SK-N-SH (cell line): Measurements from ENCODE around the gene GSK3B. TPM values are rescaled to one million over a fixed set of nuclear protein-coding genes. Genes with fewer than 3 reads are reported as not detected.

Experiments used
- CTCF ChIA-PET: fragments of 300-600, 350-600 bp; formaldehyde crosslinking; extraction: SDS; loops from one replicate; lab custom pipeline; 2021; lab: Yijun Ruan, JAX
- POLR2A ChIA-PET: fragments of 350-600 bp; sonication (Branson Sonifier 250); formaldehyde crosslinking; extraction: SDS; loops from one replicate; lab custom pipeline; 2020; ENCODE audit warnings: antibody characterized with exemption, inconsistent platforms; lab: Yijun Ruan, JAX
- DNase-seq: peaks from one replicate; pipeline ENCODE4 v3.0.0; 2012
- H2AFZ ChIP-seq: fragments of 200-600 bp; sonication (generic); 2 replicates; pipeline ENCODE4 v1.8.1; 2016; ENCODE audit warnings: antibody characterized with exemption, mild to moderate bottlenecking, low read depth
- H3F3A ChIP-seq: fragments of 200-600 bp; sonication (generic); replicated peaks from 2 replicates; pipeline ENCODE3; 2016; ENCODE audit warnings: antibody characterized with exemption, mild to moderate bottlenecking; ENCODE audit not compliant: insufficient read depth
- H3K27ac ChIP-seq, 2 experiments: fragments of 200-500 bp in 1 of 2; fragments of 200-600 bp in 1 of 2; sonication (Bioruptor generic) in 1 of 2; sonication (generic), shearing (Covaris generic) in 1 of 2; 2 replicates each; pipeline versions ENCODE4 v1.5.1 to v1.6.1; 2014 to 2016; ENCODE audit warnings: low read depth in 2 of 2, inconsistent platforms in 1 of 2, low read length in 1 of 2, mild to moderate bottlenecking in 1 of 2, mixed read lengths in 1 of 2
- H3K27me3 ChIP-seq: fragments of 200-600 bp; sonication (generic), shearing (Covaris generic); 2 replicates; pipeline ENCODE4 v1.6.1; 2016; ENCODE audit warnings: mixed run types; ENCODE audit not compliant: insufficient read depth
- H3K36me3 ChIP-seq, 2 experiments: fragments of 200-500 bp in 1 of 2; fragments of 200-600 bp in 1 of 2; sonication (Bioruptor generic) in 1 of 2; sonication (generic) in 1 of 2; replicated peaks in 1 of 2; 2 replicates each; pipeline versions ENCODE3 to v1.5.1; 2014 to 2016; ENCODE audit warnings: low read length in 1 of 2, mild to moderate bottlenecking in 1 of 2; ENCODE audit not compliant: insufficient read depth in 2 of 2, control insufficient read depth in 1 of 2
- H3K4me1 ChIP-seq, 2 experiments: fragments of 200-500 bp in 1 of 2; fragments of 200-600 bp in 1 of 2; sonication (Bioruptor generic) in 1 of 2; sonication (generic), shearing (Covaris generic) in 1 of 2; 2 replicates each; pipeline versions ENCODE4 v1.5.1 to v1.6.1; 2014 to 2016; ENCODE audit warnings: low read depth in 1 of 2, low read length in 1 of 2, mixed run types in 1 of 2; ENCODE audit not compliant: insufficient read depth in 2 of 2, control insufficient read depth in 1 of 2
- H3K4me2 ChIP-seq: fragments of 200-600 bp; sonication (generic), shearing (Covaris generic); 2 replicates; pipeline ENCODE4 v1.6.1; 2017; ENCODE audit warnings: mixed run types
- H3K4me3 ChIP-seq, 2 experiments: fragments of 200-500 bp in 1 of 2; fragments of 200-600 bp in 1 of 2; sonication (Bioruptor generic) in 1 of 2; sonication (generic), shearing (Covaris generic) in 1 of 2; 2 replicates each; pipeline versions ENCODE4 v1.5.1 to v1.8.1; 2014 to 2016; ENCODE audit warnings: low read depth in 2 of 2, inconsistent platforms in 1 of 2, low read length in 1 of 2, mild to moderate bottlenecking in 1 of 2, mixed read lengths in 1 of 2, moderate library complexity in 1 of 2
- H3K79me2 ChIP-seq: fragments of 200-600 bp; sonication (generic); 2 replicates; pipeline ENCODE4 v1.8.1; 2017; ENCODE audit warnings: mild to moderate bottlenecking; ENCODE audit not compliant: insufficient read depth
- H3K9ac ChIP-seq: fragments of 200-600 bp; sonication (generic); 2 replicates; pipeline ENCODE4 v1.6.1; 2017; ENCODE audit warnings: mixed run types
- H3K9me2 ChIP-seq: fragments of 200-600 bp; sonication (generic); 2 replicates; pipeline ENCODE4 v1.6.1; 2017; ENCODE audit warnings: mixed run types
- H3K9me3 ChIP-seq: fragments of 200-600 bp; sonication (generic); 2 replicates; pipeline ENCODE4 v1.6.1; 2017; ENCODE audit warnings: mixed run types, mild to moderate bottlenecking, moderate library complexity
- H4K20me1 ChIP-seq: fragments of 200-600 bp; sonication (generic); 2 replicates; pipeline ENCODE4 v1.6.1; 2017; ENCODE audit warnings: mild to moderate bottlenecking, mixed run types; ENCODE audit not compliant: insufficient read depth
- ELF1 ChIP-seq: IDR thresholded peaks from 2 replicates; pipeline ENCODE4 v1.4.0; 2012
- EP300 ChIP-seq, 2 experiments: IDR thresholded peaks; 2 replicates each; pipeline versions ENCODE4 v1.4.0 to v1.6.1; 2012; ENCODE audit warnings: borderline replicate concordance in 1 of 2, low read depth in 1 of 2, low read length in 1 of 2
- EZH2phosphoT487 ChIP-seq: fragments of 200-600 bp; sonication (generic); IDR thresholded peaks from 2 replicates; pipeline ENCODE4 v1.6.1; 2017; ENCODE audit warnings: low read depth, mixed run types, mild to moderate bottlenecking, antibody characterized with exemption, moderate library complexity, borderline replicate concordance
- FOSL2 ChIP-seq: IDR thresholded peaks from 2 replicates; pipeline ENCODE4 v1.4.0; 2012; ENCODE audit warnings: low read depth, mild to moderate bottlenecking, moderate library complexity, borderline replicate concordance
- FOXM1 ChIP-seq: IDR thresholded peaks from 2 replicates; pipeline ENCODE4 v1.4.0; 2012; ENCODE audit warnings: low read depth, mild to moderate bottlenecking
- GABPA ChIP-seq: IDR thresholded peaks from 2 replicates; pipeline ENCODE4 v1.4.0; 2012; ENCODE audit warnings: low read depth, mild to moderate bottlenecking
- GATA2 ChIP-seq: sonication (generic); formaldehyde crosslinking; IDR thresholded peaks from 2 replicates; pipeline ENCODE4 v1.5.0; 2020; ENCODE audit warnings: mild to moderate bottlenecking, missing genetic modification reagents
- JUND ChIP-seq: IDR thresholded peaks from 2 replicates; pipeline ENCODE4 v1.4.0; 2012
- NFIC ChIP-seq: IDR thresholded peaks from 2 replicates; pipeline ENCODE4 v1.4.0; 2012; ENCODE audit warnings: borderline replicate concordance
- NRF1 ChIP-seq: IDR thresholded peaks from 2 replicates; pipeline ENCODE4 v1.6.1; 2012; ENCODE audit warnings: low read depth, mild to moderate bottlenecking, low read length
- POLR2AphosphoS5 ChIP-seq: IDR thresholded peaks from 2 replicates; pipeline ENCODE4 v1.6.1; 2012; ENCODE audit warnings: low read depth, low read length
- RAD21 ChIP-seq: IDR thresholded peaks from 2 replicates; pipeline ENCODE4 v1.6.1; 2012; ENCODE audit warnings: mild to moderate bottlenecking, low read length
- RCOR1 ChIP-seq: fragments of 150-350 bp; IDR thresholded peaks from 2 replicates; pipeline ENCODE4 v1.6.1; 2017; ENCODE audit warnings: antibody characterized with exemption, low read length
- REST ChIP-seq: IDR thresholded peaks from 2 replicates; pipeline ENCODE4 v1.6.1; 2012; ENCODE audit warnings: mild to moderate bottlenecking, low read depth, low read length, moderate library complexity
- SMC3 ChIP-seq: IDR thresholded peaks from 2 replicates; pipeline ENCODE4 v1.6.1; 2012; ENCODE audit warnings: low read depth, low read length, improper control_type of control experiment
- TAF1 ChIP-seq: IDR thresholded peaks from 2 replicates; pipeline ENCODE4 v1.6.1; 2012; ENCODE audit warnings: low read depth, mild to moderate bottlenecking, low read length, moderate library complexity, borderline replicate concordance
- USF2 ChIP-seq: fragments of 150-350 bp; IDR thresholded peaks from 2 replicates; pipeline ENCODE4 v1.6.1; 2017; ENCODE audit warnings: antibody characterized with exemption, low read length, low read depth, borderline replicate concordance
- YY1 ChIP-seq: IDR thresholded peaks from 2 replicates; pipeline ENCODE4 v1.4.0; 2012; ENCODE audit warnings: low read depth, mild to moderate bottlenecking
- WGBS: methylation state at CpG from one replicate; pipeline ENCODE4 v1.1.6; 2017; ENCODE audit warnings: low lambda C conversion rate; 5-methylcytosine and 5-hydroxymethylcytosine counted together
- polyA plus RNA-seq, 3 experiments: library from polyadenylated mRNA; depleted of rRNA; stranded (reverse); fragments of >200 nt; gene quantifications; 2 replicates each; pipeline ENCODE4 v1.2.3, GENCODE V29; 2012
- TF ChIP-seq, protein P1 (sequence below): IDR thresholded peaks from 2 replicates; pipeline ENCODE4 v1.4.0; 2012; ENCODE audit warnings: low read depth
- TF ChIP-seq, protein P2 (sequence below): IDR thresholded peaks from 2 replicates; pipeline ENCODE4; 2012
- TF ChIP-seq, protein P3 (sequence below): fragments of 200-600 bp; sonication (generic); IDR thresholded peaks from 2 replicates; pipeline ENCODE4 v1.6.1; 2017; ENCODE audit warnings: antibody characterized with exemption, mild to moderate bottlenecking, moderate library complexity

The GSK3B gene
- polyA plus RNA-seq, 1 of the 3 experiments (the other 2 are of a cell fraction) = 15.9 TPM

DNA sequence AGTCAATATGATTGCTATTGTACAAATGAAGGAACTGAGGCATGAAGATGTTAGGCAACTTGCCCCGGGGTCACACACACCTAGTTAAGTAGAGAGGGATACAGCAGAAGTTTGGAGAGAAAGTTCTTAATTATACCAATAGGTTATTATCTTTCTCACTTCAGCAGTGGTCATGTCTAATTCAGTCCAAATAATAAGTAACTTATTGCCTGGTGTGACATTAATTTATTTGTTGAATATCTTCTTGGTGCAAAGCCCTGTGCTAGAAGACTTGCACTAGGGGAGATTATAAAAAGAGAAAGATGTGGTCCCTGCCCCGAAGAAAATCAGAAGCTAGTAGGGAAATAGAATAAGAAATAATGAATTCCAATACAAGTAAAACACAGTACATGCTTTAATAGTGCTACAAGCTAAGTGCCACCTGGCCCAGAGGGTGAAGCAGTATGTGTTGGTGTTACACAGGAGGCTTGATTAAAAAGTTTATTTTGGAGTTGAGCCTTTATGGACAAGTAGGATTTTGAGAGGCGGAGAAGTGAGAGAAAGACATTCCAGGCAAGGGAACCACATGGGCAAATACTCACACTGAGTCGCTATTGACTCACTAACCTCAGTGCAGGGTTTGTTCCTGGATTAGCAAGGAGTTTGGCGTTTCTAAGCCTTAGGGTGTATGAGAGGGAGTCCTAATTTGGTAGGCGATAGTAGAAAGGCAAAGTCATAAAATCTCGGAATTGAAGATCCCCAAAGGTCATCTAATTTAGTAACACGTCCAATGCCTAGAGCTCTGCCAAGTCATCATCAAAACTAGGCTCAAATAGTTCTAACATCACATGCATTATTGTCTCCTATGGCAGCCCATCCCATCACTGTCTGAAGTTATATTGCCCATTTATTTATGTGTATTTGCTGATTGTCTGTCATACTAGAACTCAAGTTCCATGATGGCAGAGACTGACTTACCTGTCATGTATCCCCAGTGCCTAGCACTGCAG, 19.2 kb upstream of the GSK3B start (continued):
- TF ChIP-seq REST (no peak), TAF1 (no peak), JUND (peak; percentile 53), FOSL2 (peak; percentile 84)
- TF ChIP-seq, protein P1, sequence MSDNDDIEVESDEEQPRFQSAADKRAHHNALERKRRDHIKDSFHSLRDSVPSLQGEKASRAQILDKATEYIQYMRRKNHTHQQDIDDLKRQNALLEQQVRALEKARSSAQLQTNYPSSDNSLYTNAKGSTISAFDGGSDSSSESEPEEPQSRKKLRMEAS = peak; percentile 56
- TF ChIP-seq, all 33 proteins: peak for 7

DNA sequence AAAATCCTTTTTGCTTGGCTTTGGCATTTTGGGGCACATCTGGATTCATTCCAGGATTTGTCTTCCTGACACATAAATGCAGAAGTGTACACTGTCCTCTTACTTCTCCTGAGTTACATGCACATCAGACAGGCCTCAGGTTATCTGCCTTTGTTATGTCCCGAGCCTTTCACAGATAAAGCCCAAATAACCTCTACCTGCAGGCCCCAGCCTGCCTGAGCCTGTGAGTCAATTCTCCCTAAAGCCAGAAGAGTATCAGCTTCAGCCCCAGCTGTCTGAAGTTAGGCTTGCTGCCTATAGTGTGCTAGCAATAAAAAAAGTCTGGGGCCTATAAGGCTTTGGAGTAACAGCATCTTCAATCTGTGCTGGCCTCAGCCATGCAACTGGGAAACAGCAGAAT, 17.7 kb upstream of the GSK3B start:
- no peak for DNase-seq
- Histone ChIP-seq H3K9me3 (no peaks in the 10 kb centered on the region), H3K4me3 (no peak overlapping the region), H3K79me2 (no peaks in the 10 kb centered on the region), H3K4me2 (no peak overlapping the region), H2AFZ (no peak overlapping the region), H3K27ac (no peak overlapping the region), H4K20me1 (no peaks in the 10 kb centered on the region), H3K9me2 (no peaks in the 10 kb centered on the region), H3K9ac (no peak overlapping the region), H3F3A (peaks cover 6% of the 10 kb centered on the region), H3K4me1 (peaks cover 0 to 16% of the 10 kb centered on the region in 2 experiments; a peak in 1 of 4 replicates), H3K27me3 (no peaks in the 10 kb centered on the region), H3K36me3 (no peaks in the 10 kb centered on the region)
- CTCF ChIA-PET = interaction anchor here (0.6 to 1.2 kb wide), 3 partner anchors 18 to 447 kb away, joined by 3 to 4 read pairs (median 3); no protein-coding TSS in a partner anchor
- POLR2A ChIA-PET = no interaction called here
- 83% methylated on average over 1 of the region's 1 CpG for WGBS
- TF ChIP-seq TAF1 = no peak
- TF ChIP-seq RCOR1 = no peak
- TF ChIP-seq, protein P2, sequence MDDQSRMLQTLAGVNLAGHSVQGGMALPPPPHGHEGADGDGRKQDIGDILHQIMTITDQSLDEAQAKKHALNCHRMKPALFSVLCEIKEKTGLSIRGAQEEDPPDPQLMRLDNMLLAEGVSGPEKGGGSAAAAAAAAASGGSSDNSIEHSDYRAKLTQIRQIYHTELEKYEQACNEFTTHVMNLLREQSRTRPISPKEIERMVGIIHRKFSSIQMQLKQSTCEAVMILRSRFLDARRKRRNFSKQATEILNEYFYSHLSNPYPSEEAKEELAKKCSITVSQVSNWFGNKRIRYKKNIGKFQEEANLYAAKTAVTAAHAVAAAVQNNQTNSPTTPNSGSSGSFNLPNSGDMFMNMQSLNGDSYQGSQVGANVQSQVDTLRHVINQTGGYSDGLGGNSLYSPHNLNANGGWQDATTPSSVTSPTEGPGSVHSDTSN = no peak
- TF ChIP-seq NFIC = no peak
- TF ChIP-seq FOSL2 = no peak
- TF ChIP-seq RAD21 = no peak
- no peak for TF ChIP-seq NRF1
- TF ChIP-seq, protein P3, sequence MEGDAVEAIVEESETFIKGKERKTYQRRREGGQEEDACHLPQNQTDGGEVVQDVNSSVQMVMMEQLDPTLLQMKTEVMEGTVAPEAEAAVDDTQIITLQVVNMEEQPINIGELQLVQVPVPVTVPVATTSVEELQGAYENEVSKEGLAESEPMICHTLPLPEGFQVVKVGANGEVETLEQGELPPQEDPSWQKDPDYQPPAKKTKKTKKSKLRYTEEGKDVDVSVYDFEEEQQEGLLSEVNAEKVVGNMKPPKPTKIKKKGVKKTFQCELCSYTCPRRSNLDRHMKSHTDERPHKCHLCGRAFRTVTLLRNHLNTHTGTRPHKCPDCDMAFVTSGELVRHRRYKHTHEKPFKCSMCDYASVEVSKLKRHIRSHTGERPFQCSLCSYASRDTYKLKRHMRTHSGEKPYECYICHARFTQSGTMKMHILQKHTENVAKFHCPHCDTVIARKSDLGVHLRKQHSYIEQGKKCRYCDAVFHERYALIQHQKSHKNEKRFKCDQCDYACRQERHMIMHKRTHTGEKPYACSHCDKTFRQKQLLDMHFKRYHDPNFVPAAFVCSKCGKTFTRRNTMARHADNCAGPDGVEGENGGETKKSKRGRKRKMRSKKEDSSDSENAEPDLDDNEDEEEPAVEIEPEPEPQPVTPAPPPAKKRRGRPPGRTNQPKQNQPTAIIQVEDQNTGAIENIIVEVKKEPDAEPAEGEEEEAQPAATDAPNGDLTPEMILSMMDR = no peak
- TF ChIP-seq POLR2AphosphoS5 = no peak
- TF ChIP-seq, protein P1 = no peak
- no peak for TF ChIP-seq SMC3
- no peak for TF ChIP-seq YY1
- TF ChIP-seq ELF1 = no peak
- TF ChIP-seq EP300 (IDR thresholded peaks at IDR 0.05; ENCODE audit: borderline replicate concordance in 1 of 2, low read depth in 1 of 2, low read length in 1 of 2) = no peak
- TF ChIP-seq USF2 = no peak
- TF ChIP-seq GATA2 (CRISPR knock-in tag) = no peak
- no peak for TF ChIP-seq GABPA
- TF ChIP-seq FOXM1 = no peak
- TF ChIP-seq EZH2phosphoT487 = no peak
